Measurements from ENCODE around the gene PRSS53. TPM values are rescaled to one million over a fixed set of nuclear protein-coding genes. Genes with fewer than 3 reads are reported as not detected.

The PRSS53 gene
- polyA plus RNA-seq, 3 donors, result 0.17 to 5.1 TPM; not detected in 1

DNA sequence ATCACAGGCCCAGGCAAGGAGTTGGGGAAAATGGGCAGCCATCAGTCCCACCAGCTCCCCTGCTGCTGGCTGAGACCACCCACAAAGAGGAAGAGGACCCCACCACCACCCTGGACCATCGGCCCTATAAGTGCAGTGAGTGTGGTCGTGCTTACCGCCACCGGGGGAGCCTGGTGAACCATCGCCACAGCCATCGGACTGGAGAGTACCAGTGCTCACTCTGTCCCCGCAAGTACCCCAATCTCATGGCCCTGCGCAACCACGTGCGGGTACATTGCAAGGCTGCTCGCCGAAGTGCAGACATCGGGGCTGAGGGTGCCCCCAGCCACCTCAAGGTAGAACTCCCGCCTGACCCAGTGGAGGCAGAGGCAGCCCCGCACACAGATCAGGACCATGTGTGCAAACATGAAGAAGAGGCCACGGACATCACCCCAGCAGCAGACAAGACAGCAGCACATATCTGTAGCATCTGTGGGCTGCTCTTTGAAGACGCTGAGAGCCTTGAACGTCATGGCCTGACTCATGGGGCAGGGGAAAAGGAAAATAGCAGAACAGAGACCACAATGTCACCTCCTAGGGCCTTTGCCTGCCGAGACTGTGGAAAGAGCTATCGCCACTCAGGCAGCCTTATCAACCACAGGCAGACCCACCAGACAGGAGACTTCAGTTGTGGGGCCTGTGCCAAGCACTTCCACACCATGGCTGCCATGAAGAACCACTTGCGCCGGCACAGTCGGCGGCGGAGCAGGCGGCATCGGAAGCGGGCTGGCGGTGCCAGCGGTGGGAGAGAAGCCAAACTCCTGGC, 10.9 kb downstream of the PRSS53 start:
- Histone ChIP-seq H3K27me3 (ENCODE audit: control insufficient read depth in 2 of 2, insufficient read depth in 2 of 2, low read length in 2 of 2) (no peaks in the 10 kb centered on the region), H3K9me3 (replicated peaks in 1 of 2; ENCODE audit: control insufficient read depth in 1 of 2, insufficient read depth in 1 of 2, low read length in 2 of 2) (no peaks in the 10 kb centered on the region), H4K20me1 (ENCODE audit: insufficient read depth, low read length) (peaks cover 80% of the 10 kb centered on the region), H3K4me2 (replicated peaks; ENCODE audit: extremely low read depth, low read length, poor library complexity, severe bottlenecking) (no peak overlapping the region), H3K27ac (ENCODE audit: low read depth in 1 of 2, low read length in 2 of 2) (peak overlapping the region in 1 of 2 donors; percentile 13), H3K9ac (ENCODE audit: insufficient read depth, low read length, poor library complexity, severe bottlenecking) (no peak overlapping the region), H3K4me3 (replicated peaks in 1 of 3; ENCODE audit: low read depth in 2 of 3, low read length in 3 of 3) (no peak overlapping the region), H3K79me2 (ENCODE audit: insufficient read depth, low read length) (peaks cover 89% of the 10 kb centered on the region), H3K4me1 (ENCODE audit: control insufficient read depth in 1 of 2, insufficient read depth in 2 of 2, low read length in 2 of 2) (peaks cover 23 to 39% of the 10 kb centered on the region in 2 donors), H2AFZ (ENCODE audit: insufficient read depth, low read depth, low read length, poor library complexity, severe bottlenecking) (no peak overlapping the region), H3K36me3 (replicated peaks in 1 of 2; ENCODE audit: control insufficient read depth in 1 of 2, insufficient read depth in 2 of 2, low read length in 2 of 2) (peaks cover 57 to 66% of the 10 kb centered on the region in 2 donors)
- Mint-ChIP-seq H3K9me3 (no peaks in the 10 kb centered on the region), H3K27me3 (ENCODE audit: low read depth in 3 of 3) (peaks cover 0 to 5% (median 1%) of the 10 kb centered on the region in 3 donors), H3K4me3 (no peak overlapping the region), H3K27ac (peak overlapping the region in 4 of 7 donors; percentile 41 to 78 (median 62)), H3K36me3 (peaks cover 52 to 67% of the 10 kb centered on the region in 2 donors), H3K4me1 (peaks cover 37% of the 10 kb centered on the region)
- no peak for TF ChIP-seq CTCF (IDR thresholded peaks at IDR 0.05)
- intact Hi-C loops (cut with micrococcal nuclease), result no loop called here
- no peak for DNase-seq
- WGBS (ENCODE audit: insufficient coverage), result 94% methylated on average over 30 of the region's 30 CpGs

DNA sequence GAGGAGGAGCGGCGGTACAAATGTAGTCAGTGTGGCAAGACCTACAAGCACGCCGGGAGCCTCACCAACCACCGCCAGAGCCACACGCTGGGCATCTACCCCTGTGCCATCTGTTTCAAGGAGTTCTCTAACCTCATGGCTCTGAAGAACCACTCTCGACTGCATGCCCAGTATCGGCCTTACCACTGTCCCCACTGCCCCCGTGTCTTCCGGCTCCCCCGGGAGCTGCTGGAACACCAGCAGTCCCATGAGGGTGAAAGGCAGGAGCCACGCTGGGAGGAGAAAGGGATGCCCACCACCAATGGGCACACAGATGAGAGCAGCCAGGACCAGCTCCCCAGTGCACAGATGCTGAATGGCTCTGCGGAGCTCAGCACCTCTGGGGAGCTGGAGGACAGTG, 11.7 kb downstream of the PRSS53 start:
- peaks cover 31 to 45% of the 10 kb centered on the region in 2 donors for H3K4me1 ChIP-seq (ENCODE audit: control insufficient read depth in 1 of 2, insufficient read depth in 2 of 2, low read length in 2 of 2)
- peaks cover 54 to 59% of the 10 kb centered on the region in 2 donors for H3K36me3 ChIP-seq (replicated peaks in 1 of 2; ENCODE audit: control insufficient read depth in 1 of 2, insufficient read depth in 2 of 2, low read length in 2 of 2)
- H3K4me3 Mint-ChIP-seq, result no peak overlapping the region
- no peak for DNase-seq
- intact Hi-C loops (cut with micrococcal nuclease), result no loop called here
- no peak overlapping the region for H3K27ac ChIP-seq (ENCODE audit: low read depth in 1 of 2, low read length in 2 of 2)
- no peaks in the 10 kb centered on the region for H3K27me3 ChIP-seq (ENCODE audit: control insufficient read depth in 2 of 2, insufficient read depth in 2 of 2, low read length in 2 of 2)
- H3K36me3 Mint-ChIP-seq, result peaks cover 50 to 61% of the 10 kb centered on the region in 2 donors
- H3K4me2 ChIP-seq (replicated peaks; ENCODE audit: extremely low read depth, low read length, poor library complexity, severe bottlenecking), result no peak overlapping the region
- H3K27me3 Mint-ChIP-seq (ENCODE audit: low read depth in 3 of 3), result peaks cover 0 to 2% (median 1%) of the 10 kb centered on the region in 3 donors
- WGBS (ENCODE audit: insufficient coverage), result over 99% methylated on average over 13 of the region's 13 CpGs
- TF ChIP-seq CTCF (IDR thresholded peaks at IDR 0.05), result no peak
- H3K79me2 ChIP-seq (ENCODE audit: insufficient read depth, low read length), result peaks cover 91% of the 10 kb centered on the region
- H3K9ac ChIP-seq (ENCODE audit: insufficient read depth, low read length, poor library complexity, severe bottlenecking), result no peak overlapping the region
- H4K20me1 ChIP-seq (ENCODE audit: insufficient read depth, low read length), result peaks cover 80% of the 10 kb centered on the region
- H3K9me3 Mint-ChIP-seq, result no peaks in the 10 kb centered on the region
- no peak overlapping the region for H3K4me3 ChIP-seq (replicated peaks in 1 of 3; ENCODE audit: low read depth in 2 of 3, low read length in 3 of 3)
- H3K27ac Mint-ChIP-seq, result peak overlapping the region in 5 of 7 donors; percentile 23 to 69 (median 37)
- peaks cover 42% of the 10 kb centered on the region for H3K4me1 Mint-ChIP-seq
- no peak overlapping the region for H2AFZ ChIP-seq (ENCODE audit: insufficient read depth, low read depth, low read length, poor library complexity, severe bottlenecking)
- H3K9me3 ChIP-seq (replicated peaks in 1 of 2; ENCODE audit: control insufficient read depth in 1 of 2, insufficient read depth in 1 of 2, low read length in 2 of 2), result no peaks in the 10 kb centered on the region

Data from CD14-positive monocyte (primary cell).